H9 (cell line): ENCODE measurements around the gene METTL22. TPM values are rescaled to one million over a fixed set of nuclear protein-coding genes. Genes with fewer than 3 reads are reported as not detected.

ENCODE experiments used
- DNase-seq: peaks from one replicate; pipeline ENCODE4 v3.0.0-alpha.2; 2017
- H2AFZ ChIP-seq: one replicate; pipeline ENCODE4 v1.6.1; 2013; ENCODE audit warnings: mild to moderate bottlenecking, low read length, control low read depth, moderate library complexity
- H2AK5ac ChIP-seq: 2 replicates; pipeline ENCODE4 v1.6.1; 2013; ENCODE audit warnings: low read length, control low read depth, mixed read lengths; ENCODE audit not compliant: insufficient read length
- H2BK120ac ChIP-seq: one replicate; pipeline ENCODE4 v1.6.1; 2013; ENCODE audit warnings: low read depth, mild to moderate bottlenecking, low read length, control low read depth, inconsistent platforms; ENCODE audit not compliant: poor library complexity, severe bottlenecking
- H2BK12ac ChIP-seq: 2 replicates; pipeline ENCODE4 v1.6.1; 2013; ENCODE audit warnings: low read length, control low read depth, mixed read lengths, low read depth; ENCODE audit not compliant: insufficient read length
- H2BK15ac ChIP-seq: 2 replicates; pipeline ENCODE4 v1.6.1; 2013; ENCODE audit warnings: low read depth, low read length, control low read depth
- H2BK20ac ChIP-seq: one replicate; pipeline ENCODE4 v1.6.1; 2013; ENCODE audit warnings: low read depth, mild to moderate bottlenecking, low read length, control low read depth, inconsistent platforms; ENCODE audit not compliant: poor library complexity, severe bottlenecking
- H2BK5ac ChIP-seq: 2 replicates; pipeline ENCODE4 v1.6.1; 2013; ENCODE audit warnings: low read length, control low read depth, mixed read lengths; ENCODE audit not compliant: insufficient read length
- H3K14ac ChIP-seq: 2 replicates; pipeline ENCODE4 v1.6.1; 2013; ENCODE audit warnings: low read length, control low read depth; ENCODE audit not compliant: insufficient read depth
- H3K18ac ChIP-seq: 2 replicates; pipeline ENCODE4 v1.6.1; 2013; ENCODE audit warnings: low read depth, mild to moderate bottlenecking, mixed read lengths, low read length, control low read depth; ENCODE audit not compliant: insufficient read length
- H3K23ac ChIP-seq: 2 replicates; pipeline ENCODE4 v1.6.1; 2013; ENCODE audit warnings: low read length, control low read depth, mixed read lengths, low read depth; ENCODE audit not compliant: insufficient read length
- H3K23me2 ChIP-seq: 2 replicates; pipeline ENCODE4 v1.6.1; 2013; ENCODE audit warnings: low read depth, mild to moderate bottlenecking, mixed read lengths, low read length, control low read depth; ENCODE audit not compliant: insufficient read length, poor library complexity, severe bottlenecking
- H3K27ac ChIP-seq: 2 replicates; pipeline ENCODE4 v1.5.1; 2013; ENCODE audit warnings: low read length, control low read depth, mixed read lengths, low read depth; ENCODE audit not compliant: insufficient read length
- H3K27me3 ChIP-seq: 2 replicates; pipeline ENCODE4 v1.6.1; 2013; ENCODE audit warnings: low read length, control low read depth, inconsistent platforms; ENCODE audit not compliant: insufficient read depth
- H3K4ac ChIP-seq: 2 replicates; pipeline ENCODE4 v1.6.1; 2013; ENCODE audit warnings: low read depth, mild to moderate bottlenecking, control low read depth, inconsistent platforms, low read length, moderate library complexity
- H3K4me1 ChIP-seq: 2 replicates; pipeline ENCODE4 v1.6.1; 2013; ENCODE audit warnings: low read length, control low read depth, inconsistent platforms; ENCODE audit not compliant: insufficient read depth
- H3K4me2 ChIP-seq: 2 replicates; pipeline ENCODE4 v1.6.1; 2013; ENCODE audit warnings: low read length, control low read depth, mixed read lengths; ENCODE audit not compliant: insufficient read length, insufficient read depth
- H3K56ac ChIP-seq: 2 replicates; pipeline ENCODE4 v1.6.1; 2013; ENCODE audit warnings: low read depth, mild to moderate bottlenecking, mixed read lengths, low read length, control low read depth; ENCODE audit not compliant: insufficient read length
- H3K79me1 ChIP-seq: 2 replicates; pipeline ENCODE4 v1.6.1; 2013; ENCODE audit warnings: low read depth, mild to moderate bottlenecking, moderate library complexity, low read length, control low read depth, inconsistent platforms; ENCODE audit not compliant: insufficient read depth, poor library complexity, severe bottlenecking
- H3K79me2 ChIP-seq: 2 replicates; pipeline ENCODE4 v1.6.1; 2013; ENCODE audit warnings: low read length, control low read depth, inconsistent platforms; ENCODE audit not compliant: insufficient read depth
- H3K9ac ChIP-seq: 2 replicates; pipeline ENCODE4 v1.6.1; 2013; ENCODE audit warnings: low read length, control low read depth, mixed read lengths; ENCODE audit not compliant: insufficient read length; ENCODE audit errors: extremely low read depth
- H3K9me3 ChIP-seq: one replicate; pipeline ENCODE4 v1.6.1; 2013; ENCODE audit warnings: low read depth, low read length, inconsistent platforms; ENCODE audit not compliant: control insufficient read depth
- H3T11ph ChIP-seq: one replicate; pipeline ENCODE4 v1.6.1; 2013; ENCODE audit warnings: mild to moderate bottlenecking, low read length, control low read depth, inconsistent platforms
- H4K20me1 ChIP-seq: one replicate; pipeline ENCODE4 v1.6.1; 2013; ENCODE audit not compliant: control insufficient read depth, insufficient read length, insufficient read depth
- H4K5ac ChIP-seq: 2 replicates; pipeline ENCODE4 v1.6.1; 2013; ENCODE audit warnings: low read depth, mild to moderate bottlenecking, mixed read lengths, low read length, control low read depth; ENCODE audit not compliant: insufficient read length
- H4K8ac ChIP-seq: replicated peaks from 2 replicates; pipeline ENCODE4 v1.6.1; 2013; ENCODE audit warnings: low read length, control low read depth, mixed read lengths, low read depth; ENCODE audit not compliant: insufficient read length
- H4K91ac ChIP-seq: 2 replicates; pipeline ENCODE4 v1.6.1; 2013; ENCODE audit warnings: low read depth, mild to moderate bottlenecking, moderate library complexity, mixed read lengths, low read length, control low read depth; ENCODE audit not compliant: insufficient read length
- H3K27ac Mint-ChIP-seq, 3 experiments: 2 replicates in 2 of 3; 3 replicates in 1 of 3; pipeline ENCODE4 v1.8.0; 2020 to 2021; ENCODE audit warnings: mixed read lengths in 3 of 3, mild to moderate bottlenecking in 1 of 3, moderate library complexity in 1 of 3
- H3K27me3 Mint-ChIP-seq: 2 replicates; pipeline ENCODE4 v1.8.0; 2021; ENCODE audit warnings: low read depth, mild to moderate bottlenecking, moderate library complexity, mixed read lengths
- H3K36me3 Mint-ChIP-seq, 3 experiments: 2 replicates in 2 of 3; 3 replicates in 1 of 3; pipeline ENCODE4 v1.8.0; 2020 to 2021; ENCODE audit warnings: low read depth in 3 of 3, mixed read lengths in 3 of 3; ENCODE audit not compliant: insufficient read depth in 1 of 3
- H3K4me1 Mint-ChIP-seq, 2 experiments: 2 replicates each; pipeline ENCODE4 v1.8.0; 2020; ENCODE audit warnings: mixed read lengths in 2 of 2
- H3K4me3 Mint-ChIP-seq, 2 experiments: 2 replicates in 1 of 2; 3 replicates in 1 of 2; pipeline ENCODE4 v1.8.0; 2020 to 2021; ENCODE audit warnings: mild to moderate bottlenecking in 2 of 2, mixed read lengths in 2 of 2, moderate library complexity in 1 of 2
- H3K9me3 Mint-ChIP-seq, 2 experiments: 2 replicates in 1 of 2; 3 replicates in 1 of 2; pipeline ENCODE4 v1.8.0; 2020; ENCODE audit warnings: mild to moderate bottlenecking in 2 of 2, mixed read lengths in 2 of 2, moderate library complexity in 1 of 2
- WGBS: extraction: QIAGEN DNeasy Blood & Tissue Kit; methylation state at CpG from one replicate; pipeline ENCODE4 v1.1.7; 2013; ENCODE audit warnings: missing lambda C conversion rate, low lambda C conversion rate, mixed read lengths; ENCODE audit not compliant: insufficient read length; ENCODE audit errors: extremely low coverage; 5-methylcytosine and 5-hydroxymethylcytosine counted together
- total RNA-seq: library from RNA; stranded (reverse); gene quantifications from 2 replicates; pipeline ENCODE4 v1.2.1, GENCODE V29; 2021
- TF ChIP-seq, protein P1 (sequence below): fragments of 200-600 bp; sonication (generic); conservative IDR thresholded peaks from 3 replicates; pipeline ENCODE4 v1.8.0; 2021; ENCODE audit warnings: antibody characterized with exemption, mild to moderate bottlenecking

Gene METTL22
- total RNA-seq, 1 experiment from 2014 or later = 51.9 TPM

DNA sequence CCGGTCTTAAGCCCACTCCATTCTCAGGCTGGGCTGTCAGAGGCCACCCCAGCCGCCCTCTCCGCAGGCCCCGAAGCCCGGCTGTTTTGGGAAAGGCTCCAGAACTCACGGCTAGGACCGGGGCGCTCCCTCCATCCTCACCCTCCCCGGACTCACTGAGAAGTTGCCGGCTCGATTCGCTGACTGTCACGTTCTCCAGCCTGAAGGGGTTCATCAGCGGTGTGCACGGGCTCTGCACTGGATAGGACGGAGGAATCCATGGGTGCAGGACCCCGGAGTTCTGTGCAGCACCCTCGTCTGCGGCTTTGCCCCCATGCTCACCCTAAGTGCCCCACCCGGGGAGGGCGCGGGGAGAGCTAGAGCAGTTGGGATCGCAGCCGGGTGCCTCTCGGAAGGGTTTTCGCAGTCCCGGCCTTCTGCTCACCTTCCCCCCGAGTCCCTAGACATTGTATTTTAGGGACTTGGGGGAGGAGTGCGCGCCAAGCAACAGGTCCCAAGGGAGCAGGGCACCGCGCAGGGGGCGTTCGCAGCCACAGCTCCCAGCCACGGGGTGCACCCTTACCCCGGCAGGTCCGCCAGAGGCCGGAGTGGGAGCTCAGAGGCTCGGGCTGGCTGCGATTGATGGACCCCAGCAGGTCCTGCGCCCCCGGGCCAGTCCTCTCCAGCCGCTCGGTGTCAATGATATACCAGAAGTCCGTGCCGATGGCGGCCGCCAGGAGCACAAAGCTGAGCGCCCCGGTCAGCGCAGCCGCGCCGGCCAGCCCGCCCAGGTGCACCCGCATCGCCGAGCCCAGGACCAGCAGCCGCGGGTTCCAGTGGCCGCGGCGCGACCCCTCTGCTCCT lies 32.2 kb upstream of the METTL22 start:
- H2BK5ac ChIP-seq = no peak overlapping the region
- H3K79me2 ChIP-seq = no peaks in the 10 kb centered on the region
- H4K91ac ChIP-seq = no peak overlapping the region
- H4K20me1 ChIP-seq = no peaks in the 10 kb centered on the region
- no peak overlapping the region for H2BK12ac ChIP-seq
- TF ChIP-seq, protein P1, sequence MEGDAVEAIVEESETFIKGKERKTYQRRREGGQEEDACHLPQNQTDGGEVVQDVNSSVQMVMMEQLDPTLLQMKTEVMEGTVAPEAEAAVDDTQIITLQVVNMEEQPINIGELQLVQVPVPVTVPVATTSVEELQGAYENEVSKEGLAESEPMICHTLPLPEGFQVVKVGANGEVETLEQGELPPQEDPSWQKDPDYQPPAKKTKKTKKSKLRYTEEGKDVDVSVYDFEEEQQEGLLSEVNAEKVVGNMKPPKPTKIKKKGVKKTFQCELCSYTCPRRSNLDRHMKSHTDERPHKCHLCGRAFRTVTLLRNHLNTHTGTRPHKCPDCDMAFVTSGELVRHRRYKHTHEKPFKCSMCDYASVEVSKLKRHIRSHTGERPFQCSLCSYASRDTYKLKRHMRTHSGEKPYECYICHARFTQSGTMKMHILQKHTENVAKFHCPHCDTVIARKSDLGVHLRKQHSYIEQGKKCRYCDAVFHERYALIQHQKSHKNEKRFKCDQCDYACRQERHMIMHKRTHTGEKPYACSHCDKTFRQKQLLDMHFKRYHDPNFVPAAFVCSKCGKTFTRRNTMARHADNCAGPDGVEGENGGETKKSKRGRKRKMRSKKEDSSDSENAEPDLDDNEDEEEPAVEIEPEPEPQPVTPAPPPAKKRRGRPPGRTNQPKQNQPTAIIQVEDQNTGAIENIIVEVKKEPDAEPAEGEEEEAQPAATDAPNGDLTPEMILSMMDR = peak; percentile 39; the same call in 1 of the 3 replicates
- H3K27me3 Mint-ChIP-seq = peaks cover 23% of the 10 kb centered on the region
- H3K27ac ChIP-seq = no peak overlapping the region
- no peak overlapping the region for H3K23ac ChIP-seq
- no peak overlapping the region for H3K4ac ChIP-seq
- peak overlapping the region; percentile 84 for H3K4me2 ChIP-seq
- H3K14ac ChIP-seq = peak overlapping the region; percentile 74
- peaks cover 23% of the 10 kb centered on the region; the same call in 1 of the 2 replicates for H3K27me3 ChIP-seq
- H3K23me2 ChIP-seq = peaks cover 16% of the 10 kb centered on the region
- no peak overlapping the region for H3K56ac ChIP-seq
- H3K27ac Mint-ChIP-seq = no peak overlapping the region
- H2BK120ac ChIP-seq = no peak overlapping the region
- H3K4me3 Mint-ChIP-seq = no peak overlapping the region; a peak in 4 of 5 replicates
- no peak overlapping the region for H3T11ph ChIP-seq
- H3K4me1 ChIP-seq = no peaks in the 10 kb centered on the region
- no peak overlapping the region for H2AK5ac ChIP-seq
- no peak overlapping the region for H3K9ac ChIP-seq
- no peak overlapping the region for H2BK15ac ChIP-seq
- no peaks in the 10 kb centered on the region for H3K36me3 Mint-ChIP-seq
- H3K9me3 Mint-ChIP-seq = no peaks in the 10 kb centered on the region
- H3K4me1 Mint-ChIP-seq = peaks cover 11 to 12% of the 10 kb centered on the region in 2 experiments
- DNase-seq = peak; percentile 47
- no peak overlapping the region for H4K8ac ChIP-seq
- H3K18ac ChIP-seq = no peak overlapping the region
- H4K5ac ChIP-seq = no peak overlapping the region
- H2AFZ ChIP-seq = no peak overlapping the region
- no peak overlapping the region for H2BK20ac ChIP-seq
- no peaks in the 10 kb centered on the region for H3K9me3 ChIP-seq
- no peaks in the 10 kb centered on the region for H3K79me1 ChIP-seq
- WGBS = no CpG with 5 or more reads among the region's 64 CpGs
